Endothelial cell of umbilical vein (primary cell): ENCODE results near the gene UBB. TPM values are rescaled to one million over a fixed set of nuclear protein-coding genes. Genes with fewer than 3 reads are reported as not detected.

Source experiments
- BruUV-seq: library from RNA; stranded (reverse); fragments of 400-500 nt; replicated peaks from 2 replicates; lab custom pipeline; 2021; lab: Mats Ljungman, UMichigan
- CTCF ChIA-PET: fragments of 300-600, 350-600 bp; sonication (Branson Sonifier 250); formaldehyde crosslinking; loops from one replicate; lab custom pipeline; 2021; ENCODE audit warnings: antibody characterized with exemption, inconsistent platforms; lab: Charles Lee
- POLR2A ChIA-PET: fragments of 300-600, 350-600 bp; sonication (Branson Sonifier 250); formaldehyde crosslinking; loops from one replicate; lab custom pipeline; 2021; ENCODE audit warnings: antibody characterized with exemption, inconsistent platforms; lab: Charles Lee
- DNase-seq: peaks from one replicate; pipeline ENCODE4 v3.0.0-alpha.2; 2011; ENCODE audit warnings: low read depth, low spot score
- FAIRE-seq: peaks from 2 replicates; lab custom pipeline; 2011; peaks lifted over from hg19 to GRCh38; lab: Jason Lieb, UNC
- H2AFZ ChIP-seq: 2 replicates; pipeline ENCODE4 v1.6.0; 2012; ENCODE audit warnings: low read depth, low read length, control low read depth, inconsistent platforms
- H3K27ac ChIP-seq: 2 replicates; pipeline ENCODE4 v1.5.1; 2011; ENCODE audit warnings: low read depth, mild to moderate bottlenecking, control low read depth, low read length, moderate library complexity; ENCODE audit not compliant: insufficient read depth
- H3K27me3 ChIP-seq, 2 experiments: 2 replicates each; pipeline versions ENCODE4 v1.6.0 to v1.6.1; 2011; ENCODE audit warnings: low read length in 2 of 2, mixed read lengths in 1 of 2; ENCODE audit not compliant: control insufficient read depth in 2 of 2, insufficient read depth in 2 of 2
- H3K36me3 ChIP-seq, 2 experiments: 2 replicates in 1 of 2; 3 replicates in 1 of 2; pipeline ENCODE4 v1.5.1; 2011; ENCODE audit warnings: low read length in 2 of 2, mild to moderate bottlenecking in 1 of 2, moderate library complexity in 1 of 2; ENCODE audit not compliant: control insufficient read depth in 2 of 2, insufficient read depth in 2 of 2; ENCODE audit errors: extremely low read depth in 1 of 2
- H3K4me1 ChIP-seq: 3 replicates; pipeline ENCODE4 v1.5.1; 2011; ENCODE audit warnings: mild to moderate bottlenecking, low read length; ENCODE audit not compliant: control insufficient read depth, insufficient read depth; ENCODE audit errors: extremely low read depth
- H3K4me2 ChIP-seq: 2 replicates; pipeline ENCODE4 v1.6.1; 2011; ENCODE audit warnings: low read length, control low read depth, mixed read lengths; ENCODE audit not compliant: insufficient read depth
- H3K4me3 ChIP-seq, 3 experiments: fragments of 200-600 bp in 1 of 3; sonication (generic), shearing (Covaris generic) in 1 of 3; replicated peaks in 1 of 3; 2 replicates each; pipeline ENCODE4 v1.5.1; 2011 to 2016; ENCODE audit warnings: control low read depth in 3 of 3, low read length in 3 of 3, mild to moderate bottlenecking in 2 of 3, inconsistent platforms in 1 of 3, low read depth in 1 of 3, moderate library complexity in 1 of 3; ENCODE audit not compliant: insufficient read depth in 1 of 3
- H3K79me2 ChIP-seq: 2 replicates; pipeline ENCODE4 v1.6.0; 2012; ENCODE audit warnings: low read length, inconsistent platforms; ENCODE audit not compliant: control insufficient read depth, insufficient read depth
- H3K9ac ChIP-seq: replicated peaks from 2 replicates; pipeline ENCODE3; 2011; ENCODE audit warnings: low read length, control low read depth; ENCODE audit not compliant: insufficient read depth; ENCODE audit errors: extremely low read depth
- H3K9me1 ChIP-seq: replicated peaks from 3 replicates; pipeline ENCODE4 v1.6.0; 2011; ENCODE audit warnings: mild to moderate bottlenecking, low read length; ENCODE audit not compliant: control insufficient read depth, insufficient read depth; ENCODE audit errors: extremely low read depth
- H3K9me3 ChIP-seq: replicated peaks from 2 replicates; pipeline ENCODE4 v1.5.1; 2012; ENCODE audit warnings: low read length, inconsistent platforms; ENCODE audit not compliant: control insufficient read depth, insufficient read depth
- H4K20me1 ChIP-seq: replicated peaks from 2 replicates; pipeline ENCODE3; 2011; ENCODE audit warnings: mild to moderate bottlenecking, low read length; ENCODE audit not compliant: control insufficient read depth, insufficient read depth; ENCODE audit errors: extremely low read depth
- EZH2 ChIP-seq: IDR thresholded peaks from 2 replicates; pipeline ENCODE4 v1.6.1; 2012; ENCODE audit warnings: borderline replicate concordance, low read depth, mild to moderate bottlenecking, moderate library complexity, low read length, inconsistent platforms; ENCODE audit not compliant: severe bottlenecking
- FOS ChIP-seq: IDR thresholded peaks from 2 replicates; pipeline ENCODE4 v1.6.1; 2011; ENCODE audit warnings: mild to moderate bottlenecking, low read length, moderate library complexity, borderline replicate concordance; ENCODE audit not compliant: insufficient read depth
- GATA2 ChIP-seq: IDR thresholded peaks from 2 replicates; pipeline ENCODE4 v1.7.0; 2011; ENCODE audit warnings: low read depth, mild to moderate bottlenecking, moderate library complexity, mixed read lengths, low read length; ENCODE audit not compliant: insufficient read length, insufficient read depth
- JUN ChIP-seq: IDR thresholded peaks from 2 replicates; pipeline ENCODE4 v1.6.1; 2011; ENCODE audit warnings: borderline replicate concordance, low read depth; ENCODE audit not compliant: insufficient read length, insufficient read depth
- MYC ChIP-seq: IDR thresholded peaks from one replicate; pipeline ENCODE4 v1.6.1; 2011; ENCODE audit warnings: mild to moderate bottlenecking, low read depth, low read length
- POLR2A ChIP-seq: IDR thresholded peaks from 2 replicates; pipeline ENCODE4 v1.6.1; 2012; ENCODE audit warnings: low read depth, mild to moderate bottlenecking, control low read depth, low read length
- POLR2AphosphoS5 ChIP-seq: IDR thresholded peaks from 2 replicates; pipeline ENCODE4 v1.6.1; 2012; ENCODE audit warnings: low read depth, mild to moderate bottlenecking, control low read depth, low read length, moderate library complexity; ENCODE audit not compliant: insufficient read depth
- dilution Hi-C: fragments of 300-500 bp; cut with MboI; formaldehyde crosslinking; loops from one replicate; pipeline ENCODE4 v1.15.0; 2019; ENCODE audit warnings: low sequenced_read_pairs; ENCODE audit not compliant: extremely low pct_ligation_motif_present
- intact Hi-C: fragments of 100-400 bp; cut with micrococcal nuclease; formaldehyde crosslinking; loops from one replicate; pipeline ENCODE4 v1.10.0; 2022
- polyA plus RNA-seq, 4 experiments: library from polyadenylated mRNA; depleted of rRNA in 3 of 4; stranded (reverse) in 3 of 4; unstranded in 1 of 4; fragments of >200 nt; gene quantifications; 2 replicates each; pipeline versions ENCODE4 v1.2.1 to v1.2.3, GENCODE V29; 2011 to 2012; ENCODE audit warnings: missing spikeins in 1 of 4
- total RNA-seq: library from RNA; stranded (reverse); gene quantifications from 2 replicates; pipeline ENCODE4 v1.2.3, GENCODE V29; 2021
- TF ChIP-seq, protein P1 (sequence below), 2 donors: IDR thresholded peaks; 1 replicate in 1 of 2; 2 replicates in 1 of 2; pipeline ENCODE4 v1.5.1; 2011; ENCODE audit warnings: low read length in 2 of 2, mild to moderate bottlenecking in 2 of 2, moderate library complexity in 2 of 2, control low read depth in 1 of 2, inconsistent platforms in 1 of 2, low read depth in 1 of 2; ENCODE audit not compliant: insufficient read depth in 1 of 2; ENCODE audit errors: extremely low read depth in 1 of 2
- TF ChIP-seq, protein P2 (sequence below): IDR thresholded peaks from 2 replicates; pipeline ENCODE4 v1.6.1; 2011; ENCODE audit not compliant: insufficient read depth, insufficient read length

The UBB gene
- total and polyA plus RNA-seq, 2 donors (not counting 3 experiments of a cell fraction or from before 2014, with no cell fraction given) = 1,294 to 1,683 TPM

DNA sequence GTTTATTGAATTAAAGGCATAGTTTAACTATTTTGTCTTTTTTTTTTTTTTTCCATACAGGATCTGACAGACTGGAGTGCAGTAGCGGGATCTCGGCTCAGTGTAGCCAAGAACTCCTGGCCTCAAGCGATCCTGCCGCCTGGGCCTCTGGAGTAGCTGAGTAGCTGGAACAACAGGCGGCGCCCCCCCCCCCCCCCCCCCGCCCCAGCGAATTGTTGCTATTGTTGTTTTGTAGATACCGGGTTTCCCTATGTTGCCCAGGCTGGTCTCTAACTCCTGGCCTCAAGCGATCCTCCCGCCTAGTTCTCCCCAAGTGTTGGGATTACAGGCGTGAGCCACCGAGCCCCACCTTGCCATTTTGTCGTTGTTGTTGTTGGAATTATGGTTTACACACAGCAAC is 26.3 kb upstream of the UBB start:
- intact Hi-C loops = no loop called here
- H3K4me1 ChIP-seq = peaks cover 10% of the 10 kb centered on the region
- peaks cover 5% of the 10 kb centered on the region for H3K79me2 ChIP-seq
- H3K9ac ChIP-seq = no peak overlapping the region
- no peaks in the 10 kb centered on the region for H4K20me1 ChIP-seq
- FAIRE-seq (no peak), DNase-seq (no peak)
- no peak for TF ChIP-seq MYC
- TF ChIP-seq GATA2 = no peak
- no peak for TF ChIP-seq POLR2AphosphoS5
- TF ChIP-seq, protein P1, sequence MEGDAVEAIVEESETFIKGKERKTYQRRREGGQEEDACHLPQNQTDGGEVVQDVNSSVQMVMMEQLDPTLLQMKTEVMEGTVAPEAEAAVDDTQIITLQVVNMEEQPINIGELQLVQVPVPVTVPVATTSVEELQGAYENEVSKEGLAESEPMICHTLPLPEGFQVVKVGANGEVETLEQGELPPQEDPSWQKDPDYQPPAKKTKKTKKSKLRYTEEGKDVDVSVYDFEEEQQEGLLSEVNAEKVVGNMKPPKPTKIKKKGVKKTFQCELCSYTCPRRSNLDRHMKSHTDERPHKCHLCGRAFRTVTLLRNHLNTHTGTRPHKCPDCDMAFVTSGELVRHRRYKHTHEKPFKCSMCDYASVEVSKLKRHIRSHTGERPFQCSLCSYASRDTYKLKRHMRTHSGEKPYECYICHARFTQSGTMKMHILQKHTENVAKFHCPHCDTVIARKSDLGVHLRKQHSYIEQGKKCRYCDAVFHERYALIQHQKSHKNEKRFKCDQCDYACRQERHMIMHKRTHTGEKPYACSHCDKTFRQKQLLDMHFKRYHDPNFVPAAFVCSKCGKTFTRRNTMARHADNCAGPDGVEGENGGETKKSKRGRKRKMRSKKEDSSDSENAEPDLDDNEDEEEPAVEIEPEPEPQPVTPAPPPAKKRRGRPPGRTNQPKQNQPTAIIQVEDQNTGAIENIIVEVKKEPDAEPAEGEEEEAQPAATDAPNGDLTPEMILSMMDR (IDR thresholded peaks at IDR 0.05; ENCODE audit: extremely low read depth in 1 of 2, insufficient read depth in 1 of 2, low read depth in 1 of 2, low read length in 2 of 2) = no peak
- TF ChIP-seq, protein P2, sequence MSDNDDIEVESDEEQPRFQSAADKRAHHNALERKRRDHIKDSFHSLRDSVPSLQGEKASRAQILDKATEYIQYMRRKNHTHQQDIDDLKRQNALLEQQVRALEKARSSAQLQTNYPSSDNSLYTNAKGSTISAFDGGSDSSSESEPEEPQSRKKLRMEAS = no peak
- no peak for TF ChIP-seq POLR2A
- no peak for TF ChIP-seq FOS
- no peak for TF ChIP-seq JUN
- no peak for TF ChIP-seq EZH2
- H3K36me3 ChIP-seq = no peaks in the 10 kb centered on the region
- H3K27me3 ChIP-seq = no peaks in the 10 kb centered on the region
- no TSS peak for BruUV-seq
- H3K4me3 ChIP-seq = no peak overlapping the region
- no peaks in the 10 kb centered on the region for H3K9me3 ChIP-seq
- no peak overlapping the region for H3K27ac ChIP-seq
- CTCF ChIA-PET = interaction anchor here (1.6 to 2.0 kb wide), 2 partner anchors 9 to 11 kb away, joined by 4 to 8 read pairs; no protein-coding TSS in a partner anchor
- dilution Hi-C loops = no loop called here
- POLR2A ChIA-PET = interaction anchor here (0.7 kb wide), 1 partner anchor 280 kb away, joined by 3 read pairs; no protein-coding TSS in a partner anchor
- no peak overlapping the region for H3K4me2 ChIP-seq
- H3K9me1 ChIP-seq = no peaks in the 10 kb centered on the region
- H2AFZ ChIP-seq = no peak overlapping the region
